ENCODE data around the gene SYNE2.

DNA sequence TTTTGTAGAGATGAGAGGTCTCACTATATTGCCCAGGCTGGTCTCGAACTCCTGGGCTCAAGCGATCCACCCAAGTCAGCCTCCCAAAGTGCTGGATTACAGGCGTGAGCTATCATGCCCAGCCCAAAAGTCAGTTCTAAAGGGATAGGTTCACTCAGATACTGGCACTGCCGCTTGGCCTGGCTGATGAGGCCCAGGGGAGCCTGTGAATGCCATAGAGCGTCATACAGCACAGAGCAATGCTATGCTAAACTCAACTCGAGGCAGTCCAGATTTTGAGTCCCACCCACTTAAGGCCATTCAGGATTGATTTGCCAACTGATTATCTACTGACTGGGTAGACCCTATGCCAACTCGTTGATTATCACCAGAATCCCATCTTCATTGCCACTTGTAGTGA, 262.0 kb downstream of the SYNE2 start:
- TF ChIP-seq, protein P1, sequence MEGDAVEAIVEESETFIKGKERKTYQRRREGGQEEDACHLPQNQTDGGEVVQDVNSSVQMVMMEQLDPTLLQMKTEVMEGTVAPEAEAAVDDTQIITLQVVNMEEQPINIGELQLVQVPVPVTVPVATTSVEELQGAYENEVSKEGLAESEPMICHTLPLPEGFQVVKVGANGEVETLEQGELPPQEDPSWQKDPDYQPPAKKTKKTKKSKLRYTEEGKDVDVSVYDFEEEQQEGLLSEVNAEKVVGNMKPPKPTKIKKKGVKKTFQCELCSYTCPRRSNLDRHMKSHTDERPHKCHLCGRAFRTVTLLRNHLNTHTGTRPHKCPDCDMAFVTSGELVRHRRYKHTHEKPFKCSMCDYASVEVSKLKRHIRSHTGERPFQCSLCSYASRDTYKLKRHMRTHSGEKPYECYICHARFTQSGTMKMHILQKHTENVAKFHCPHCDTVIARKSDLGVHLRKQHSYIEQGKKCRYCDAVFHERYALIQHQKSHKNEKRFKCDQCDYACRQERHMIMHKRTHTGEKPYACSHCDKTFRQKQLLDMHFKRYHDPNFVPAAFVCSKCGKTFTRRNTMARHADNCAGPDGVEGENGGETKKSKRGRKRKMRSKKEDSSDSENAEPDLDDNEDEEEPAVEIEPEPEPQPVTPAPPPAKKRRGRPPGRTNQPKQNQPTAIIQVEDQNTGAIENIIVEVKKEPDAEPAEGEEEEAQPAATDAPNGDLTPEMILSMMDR (IDR thresholded peaks at IDR 0.05), result no peak
- TF ChIP-seq POLR2AphosphoS5 (IDR thresholded peaks at IDR 0.05), result no peak
- no peak for TF ChIP-seq POLR2A (IDR thresholded peaks at IDR 0.05)
- TF ChIP-seq EP300 (IDR thresholded peaks at IDR 0.05), result no peak

Measured in gastroesophageal sphincter (tissue), 3 donors.